Measurements from ENCODE around the gene FAM184A.
A peak's percentile ranks its signal among the peaks of the same experiment; 100 is the strongest.
"Not testable (repeated sequence)": the region's sequence is repeated elsewhere in the genome, so short reads cannot be mapped to it uniquely, and the experiment has no call there.

Gene FAM184A

DNA sequence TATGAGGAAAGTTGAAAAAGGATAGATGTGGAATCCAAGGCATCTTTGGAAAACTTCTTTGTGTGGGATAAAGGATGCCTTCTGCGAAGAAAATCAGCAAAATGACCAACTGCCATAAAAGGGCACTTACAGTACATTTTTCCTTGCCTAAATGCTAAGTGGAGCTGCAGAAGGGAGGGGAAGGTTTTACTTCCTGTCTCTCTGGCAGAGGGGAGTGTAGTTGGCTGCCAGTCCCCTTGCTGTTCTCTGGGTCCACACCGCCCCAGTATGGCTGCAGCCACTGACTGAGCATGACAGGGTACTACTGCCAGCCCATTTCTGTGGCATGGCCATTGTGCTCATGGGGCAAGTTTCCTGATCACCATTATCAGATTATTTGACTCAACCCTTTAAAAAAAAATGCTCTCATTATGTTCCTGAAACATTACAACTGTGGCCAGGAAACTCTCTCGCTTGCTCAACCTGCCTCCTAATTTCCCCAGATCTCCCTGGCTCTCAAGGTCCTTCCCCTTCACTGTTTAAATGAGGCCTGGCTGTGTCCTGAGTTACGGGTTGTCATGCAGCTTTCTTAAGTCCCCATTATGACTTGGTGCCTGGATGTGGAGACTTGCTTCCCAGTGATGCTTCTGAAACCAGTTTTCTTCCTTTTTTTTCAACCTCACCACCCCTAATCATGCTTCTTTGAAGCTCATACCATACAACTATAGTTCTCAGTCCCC is 34.5 kb upstream of the FAM184A start:
- Mint-ChIP-seq H3K4me1 (ENCODE audit: low read depth) (peaks cover 25% of the 10 kb centered on the region), H3K36me3 (ENCODE audit: low read depth) (no peaks in the 10 kb centered on the region), H3K27me3 (peaks cover 2% of the 10 kb centered on the region), H3K9me3 (no peaks in the 10 kb centered on the region), H3K27ac (no peak overlapping the region), H3K4me3 (no peak overlapping the region)
- DNase-seq: no peak

DNA sequence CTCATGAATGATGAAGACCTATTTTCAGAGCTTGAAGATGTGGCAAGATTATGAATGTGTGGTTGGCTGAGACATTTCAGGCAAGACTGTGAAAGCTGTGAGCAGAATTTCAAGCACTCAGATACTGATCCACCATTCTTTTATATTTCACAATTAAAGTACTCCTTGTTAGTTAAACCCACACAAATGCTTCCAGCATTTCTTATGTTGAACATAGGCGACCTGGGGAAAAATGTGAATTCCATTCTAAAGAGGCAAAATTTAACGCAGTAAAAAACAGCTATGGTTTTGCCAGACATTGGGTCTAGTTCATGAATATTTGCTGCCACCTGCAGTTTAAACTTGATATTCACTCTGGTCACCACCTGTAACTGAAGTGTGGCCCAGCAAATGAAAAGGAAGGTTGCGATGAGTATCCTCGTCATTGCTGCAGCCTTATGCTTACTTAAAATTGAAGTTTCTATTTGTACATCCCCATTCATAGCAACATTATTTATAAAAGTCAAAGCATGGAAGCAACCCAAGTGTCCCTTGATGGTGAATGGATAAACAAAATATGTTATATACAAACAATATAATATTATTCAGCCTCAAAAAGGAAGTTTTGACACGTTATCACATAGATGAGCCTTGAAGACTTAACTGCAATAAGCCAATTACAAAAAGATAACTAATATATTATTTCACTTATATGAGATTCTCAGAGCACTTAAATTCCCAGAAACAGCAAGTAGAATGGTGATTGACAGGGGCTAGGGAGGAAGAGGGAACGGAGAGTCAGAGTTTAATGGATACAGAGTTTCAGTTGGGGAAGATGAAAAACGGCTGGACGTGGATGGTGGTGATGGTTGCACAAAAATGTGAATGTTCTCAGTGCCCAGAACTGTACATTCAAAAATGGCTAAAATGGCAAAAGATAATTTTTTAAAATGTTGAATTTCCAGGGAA is 32.4 kb upstream of the FAM184A start:
- no peak overlapping the region for H3K27ac Mint-ChIP-seq
- H3K27me3 Mint-ChIP-seq: peaks cover under 1% of the 10 kb centered on the region
- no peaks in the 10 kb centered on the region for H3K9me3 Mint-ChIP-seq
- H3K4me1 Mint-ChIP-seq (ENCODE audit: low read depth): peaks cover 29% of the 10 kb centered on the region
- H3K4me3 Mint-ChIP-seq: no peak overlapping the region
- DNase-seq: no peak
- no peaks in the 10 kb centered on the region for H3K36me3 Mint-ChIP-seq (ENCODE audit: low read depth)

DNA sequence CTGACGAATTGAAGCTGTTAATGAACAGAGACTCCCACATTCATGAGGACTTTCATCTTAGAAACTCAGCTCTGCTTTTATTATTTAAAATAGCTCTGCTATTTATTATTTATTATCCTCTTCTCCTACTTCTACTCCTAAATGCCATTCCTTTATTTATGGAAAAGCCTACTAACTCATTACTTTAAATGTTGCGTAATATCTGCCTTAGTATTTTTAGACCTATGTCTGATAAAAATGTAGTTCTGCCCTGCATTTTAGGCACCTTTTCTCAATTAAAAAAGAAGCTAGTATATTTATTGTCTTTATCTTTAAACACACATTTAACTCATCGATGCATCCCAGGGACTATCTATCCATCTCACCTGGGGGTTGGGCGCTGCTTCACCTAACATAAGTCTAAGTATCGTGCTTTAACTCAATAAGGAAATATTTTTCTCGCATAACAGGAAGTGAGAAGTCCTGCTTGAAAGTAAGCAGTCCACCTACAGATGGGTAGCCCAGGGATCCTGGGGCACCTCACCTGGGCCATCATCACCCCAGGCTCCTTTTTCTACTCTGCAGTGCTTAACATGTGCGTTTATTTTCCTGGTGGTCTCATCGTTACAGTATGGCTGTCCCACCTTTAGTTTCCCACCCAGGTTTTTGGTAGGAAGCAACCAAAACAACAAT is 31.3 kb upstream of the FAM184A start:
- peaks cover 35% of the 10 kb centered on the region for H3K4me1 Mint-ChIP-seq (ENCODE audit: low read depth)
- no peaks in the 10 kb centered on the region for H3K9me3 Mint-ChIP-seq
- H3K27ac Mint-ChIP-seq: no peak overlapping the region
- DNase-seq: no peak
- no peak overlapping the region for H3K4me3 Mint-ChIP-seq
- no peaks in the 10 kb centered on the region for H3K27me3 Mint-ChIP-seq
- H3K36me3 Mint-ChIP-seq (ENCODE audit: low read depth): no peaks in the 10 kb centered on the region

DNA sequence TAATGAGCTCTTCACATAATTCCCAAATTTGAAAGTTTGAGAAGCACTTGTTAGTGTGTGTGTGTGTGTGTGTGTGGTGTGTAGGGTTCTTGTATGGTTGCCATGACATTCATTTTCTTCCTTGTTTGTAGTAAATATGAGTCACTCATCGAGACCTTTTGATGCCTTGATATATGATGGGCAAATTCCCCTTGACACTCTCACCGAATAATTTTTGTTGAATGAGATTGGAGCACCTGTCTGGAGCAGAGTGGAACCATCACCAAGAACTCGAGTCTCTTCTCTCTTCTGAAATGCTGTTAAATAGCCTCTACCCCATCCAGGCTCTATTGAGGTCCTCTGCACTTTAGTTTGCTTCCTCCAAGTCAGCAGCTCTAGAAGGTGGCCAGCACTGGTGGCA is 29.6 kb upstream of the FAM184A start:
- no peaks in the 10 kb centered on the region for H3K36me3 Mint-ChIP-seq (ENCODE audit: low read depth)
- peaks cover 37% of the 10 kb centered on the region for H3K4me1 Mint-ChIP-seq (ENCODE audit: low read depth)
- peak overlapping the region; percentile 5 for H3K27ac Mint-ChIP-seq
- H3K4me3 Mint-ChIP-seq: no peak overlapping the region
- DNase-seq: no peak
- H3K9me3 Mint-ChIP-seq: no peaks in the 10 kb centered on the region
- H3K27me3 Mint-ChIP-seq: no peaks in the 10 kb centered on the region

DNA sequence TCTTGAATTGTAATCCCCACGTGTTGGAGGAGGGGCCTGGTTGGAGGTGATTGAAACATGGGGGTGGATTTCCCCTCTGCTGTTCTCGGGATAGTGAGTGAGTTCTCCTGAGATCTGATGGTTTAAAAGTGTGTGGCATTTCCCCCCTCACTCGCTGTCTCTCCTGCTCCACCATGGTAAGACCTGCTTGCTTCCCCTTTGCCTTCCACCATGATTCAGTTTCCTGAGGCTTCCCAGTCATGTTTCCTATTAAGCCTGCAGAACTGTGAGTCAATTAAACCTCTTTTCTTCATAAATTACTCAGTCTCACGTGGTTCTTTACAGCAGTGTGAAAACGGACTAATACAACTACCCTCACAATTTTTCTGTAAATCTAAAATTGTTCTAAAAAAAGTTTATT is 26.8 kb upstream of the FAM184A start:
- H3K27ac Mint-ChIP-seq: peak overlapping the region; percentile 39

DNA sequence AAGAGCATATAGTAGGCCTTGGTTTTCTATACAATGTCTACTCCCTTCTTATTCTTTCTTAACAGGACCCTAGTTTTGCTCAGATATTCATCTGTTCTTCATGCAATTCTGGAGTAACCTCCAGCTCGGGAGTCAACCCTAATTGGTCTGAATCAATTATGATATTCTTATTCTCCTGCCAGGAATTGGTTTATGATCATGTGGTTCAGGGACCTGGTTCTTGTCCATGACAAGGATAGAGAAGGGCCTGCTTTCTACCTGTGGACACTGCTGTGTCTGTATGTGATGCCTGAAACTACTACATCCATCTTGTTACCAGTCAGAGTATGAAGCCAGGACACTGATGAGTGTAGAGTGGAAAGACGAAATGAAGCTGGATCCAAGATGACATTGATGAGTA is 24.4 kb upstream of the FAM184A start:
- Mint-ChIP-seq H3K27me3 (no peaks in the 10 kb centered on the region), H3K9me3 (no peaks in the 10 kb centered on the region), H3K36me3 (ENCODE audit: low read depth) (no peaks in the 10 kb centered on the region), H3K27ac (no peak overlapping the region), H3K4me1 (ENCODE audit: low read depth) (peaks cover 18% of the 10 kb centered on the region), H3K4me3 (no peak overlapping the region)
- no peak for DNase-seq

More for the DNA sequence above, 26.8 kb upstream of the FAM184A start:
- no peaks in the 10 kb centered on the region for H3K36me3 Mint-ChIP-seq (ENCODE audit: low read depth)
- peaks cover 31% of the 10 kb centered on the region for H3K4me1 Mint-ChIP-seq (ENCODE audit: low read depth)
- H3K4me3 Mint-ChIP-seq: no peak overlapping the region
- no peaks in the 10 kb centered on the region for H3K9me3 Mint-ChIP-seq
- no peaks in the 10 kb centered on the region for H3K27me3 Mint-ChIP-seq
- no peak for DNase-seq

DNA sequence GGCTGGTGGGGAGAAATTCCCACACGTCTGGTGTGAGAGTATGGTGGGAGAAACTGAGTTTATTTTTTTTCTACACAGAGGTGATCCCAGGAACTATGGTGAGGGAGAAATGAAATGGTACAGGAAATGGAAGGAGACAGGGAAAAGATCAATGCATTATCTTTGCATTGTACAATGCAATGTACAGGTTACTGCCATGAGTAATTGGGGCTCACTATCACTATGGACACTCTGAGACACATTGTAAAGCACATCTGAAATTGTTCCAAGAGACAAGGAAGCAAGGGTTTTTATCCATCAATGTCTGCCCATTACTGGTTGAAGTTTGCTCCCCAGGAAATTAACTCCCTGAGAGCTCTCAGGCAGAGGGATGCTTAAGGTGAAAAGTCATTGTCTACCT is 21.7 kb upstream of the FAM184A start:
- DNase-seq: no peak
- Mint-ChIP-seq H3K27ac (no peak overlapping the region), H3K27me3 (no peaks in the 10 kb centered on the region), H3K4me3 (no peak overlapping the region), H3K4me1 (ENCODE audit: low read depth) (peaks cover 25% of the 10 kb centered on the region), H3K36me3 (ENCODE audit: low read depth) (no peaks in the 10 kb centered on the region), H3K9me3 (no peaks in the 10 kb centered on the region)

DNA sequence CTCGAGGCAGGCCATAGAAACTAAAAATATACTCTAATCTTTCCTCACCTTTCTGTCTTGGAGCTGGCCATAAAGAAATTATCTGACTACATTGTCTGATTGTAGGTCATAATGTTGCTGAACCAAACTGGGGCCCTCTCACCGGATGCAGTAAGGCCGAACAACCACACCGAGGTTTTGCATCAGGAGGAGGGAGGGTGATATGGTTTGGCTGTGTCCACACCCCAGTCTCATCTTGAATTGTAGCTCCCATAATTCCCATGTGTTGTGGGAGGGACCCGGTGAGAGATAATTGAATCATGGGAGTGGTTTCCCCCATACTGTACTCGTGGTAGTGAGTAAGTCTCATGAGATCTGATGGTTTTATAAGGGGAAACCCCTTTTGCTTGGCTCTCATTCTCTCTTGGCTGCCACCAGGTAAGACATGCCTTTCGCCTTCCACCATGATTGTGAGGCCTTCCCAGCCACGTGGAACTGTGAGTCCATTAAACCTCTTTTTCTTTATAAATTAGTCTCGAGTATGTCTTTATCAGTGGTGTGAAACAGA is 19.4 kb upstream of the FAM184A start:
- H3K27me3 Mint-ChIP-seq; DNase-seq; H3K36me3 Mint-ChIP-seq (ENCODE audit: low read depth); H3K4me3 Mint-ChIP-seq; H3K9me3 Mint-ChIP-seq: not testable (repeated sequence)
- Mint-ChIP-seq H3K4me1 (ENCODE audit: low read depth) (peaks cover 19% of the 10 kb centered on the region), H3K27ac (peak overlapping the region; percentile 39)

DNA sequence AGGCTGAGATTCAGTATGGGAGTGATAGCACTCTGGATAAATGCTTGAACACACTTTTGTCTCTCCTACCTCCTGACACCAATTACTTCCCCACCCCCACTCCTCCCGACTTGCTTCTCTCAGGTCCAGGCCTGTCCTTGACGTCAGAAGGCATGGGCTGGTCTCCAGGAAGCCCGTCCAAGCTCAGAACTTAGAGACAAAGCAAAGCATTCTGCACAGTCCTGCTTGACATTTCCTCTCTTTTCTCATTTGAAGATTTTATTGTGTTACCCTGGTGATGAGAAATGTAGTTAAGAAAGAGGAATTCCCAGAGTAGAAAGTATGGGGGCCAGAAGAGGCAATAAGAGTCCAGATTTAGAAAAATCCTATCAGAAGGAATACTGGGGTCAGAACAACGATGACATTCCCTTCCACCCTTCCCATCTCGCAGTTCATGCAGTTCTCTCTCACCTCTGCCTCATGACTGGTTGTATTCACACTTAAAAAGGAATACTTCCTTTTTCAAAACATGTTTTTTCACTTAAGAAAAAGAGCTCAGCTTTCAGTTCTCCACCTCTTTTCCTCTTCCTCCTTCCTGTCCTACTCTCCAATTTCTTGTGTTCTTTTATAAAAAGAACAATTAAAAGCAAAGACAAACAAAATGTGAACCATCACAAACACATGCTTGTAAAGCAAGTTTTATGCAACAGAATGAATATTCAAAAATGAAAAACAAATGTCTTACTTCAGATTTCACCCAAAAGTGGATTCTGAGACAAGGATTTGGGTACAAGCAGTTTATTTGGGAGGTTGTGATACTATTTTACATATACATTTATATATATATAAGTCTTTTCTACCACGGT is 18.5 kb upstream of the FAM184A start:
- H3K9me3 Mint-ChIP-seq: no peaks in the 10 kb centered on the region
- no peak overlapping the region for H3K27ac Mint-ChIP-seq
- no peak overlapping the region for H3K4me3 Mint-ChIP-seq

DNA sequence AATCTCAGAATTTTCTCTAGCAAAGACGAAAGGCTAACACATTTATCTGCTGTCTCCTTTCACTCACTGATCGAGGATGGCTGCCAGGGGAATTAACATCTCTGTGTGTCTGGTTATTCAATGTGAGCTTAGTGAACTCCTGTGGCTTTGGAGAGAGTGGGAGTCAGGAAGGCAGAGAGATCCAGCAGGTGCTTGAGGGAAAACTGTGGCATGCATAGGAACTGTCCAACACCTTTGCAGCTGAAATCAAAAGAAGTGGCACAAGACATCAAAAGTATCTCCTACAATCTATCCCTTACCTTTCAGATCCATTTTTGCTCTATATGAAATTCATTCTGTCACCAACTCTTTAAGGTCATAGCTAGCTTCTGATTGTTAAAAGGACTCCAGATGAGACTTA is 11.8 kb upstream of the FAM184A start:
- DNase-seq: no peak
- Mint-ChIP-seq H3K27me3 (no peaks in the 10 kb centered on the region), H3K4me3 (no peak overlapping the region), H3K27ac (no peak overlapping the region), H3K36me3 (ENCODE audit: low read depth) (no peaks in the 10 kb centered on the region), H3K4me1 (ENCODE audit: low read depth) (no peaks in the 10 kb centered on the region), H3K9me3 (no peaks in the 10 kb centered on the region)

More for the DNA sequence above, 18.5 kb upstream of the FAM184A start:
- no peaks in the 10 kb centered on the region for H3K36me3 Mint-ChIP-seq (ENCODE audit: low read depth)
- H3K4me1 Mint-ChIP-seq (ENCODE audit: low read depth): peaks cover 19% of the 10 kb centered on the region
- H3K27me3 Mint-ChIP-seq: no peaks in the 10 kb centered on the region
- no peak for DNase-seq

DNA sequence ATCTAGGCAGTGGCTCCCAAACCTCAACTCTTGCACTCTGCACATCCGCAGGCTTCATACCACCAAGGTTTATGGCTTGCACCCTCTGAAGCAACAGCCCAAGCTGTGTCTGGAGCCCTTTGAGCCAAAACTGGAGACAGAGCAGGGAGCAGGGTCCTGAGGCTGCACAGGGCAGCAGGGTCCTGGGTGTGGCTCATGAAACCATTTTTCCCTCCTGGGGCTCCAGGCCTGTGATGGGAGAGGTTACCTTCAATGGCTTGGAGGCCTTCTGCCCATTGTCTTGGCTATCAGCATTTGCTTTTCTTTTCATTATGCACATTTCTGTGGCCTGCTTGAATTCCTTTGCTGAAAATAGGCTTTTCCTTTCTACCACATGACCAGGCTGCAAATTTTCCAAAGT is 6.3 kb upstream of the FAM184A start:
- no peak for DNase-seq
- H3K27ac Mint-ChIP-seq: no peak overlapping the region
- peaks cover 3% of the 10 kb centered on the region for H3K36me3 Mint-ChIP-seq (ENCODE audit: low read depth)
- H3K9me3 Mint-ChIP-seq: peaks cover 11% of the 10 kb centered on the region
- H3K4me3 Mint-ChIP-seq: no peak overlapping the region
- peaks cover 3% of the 10 kb centered on the region for H3K4me1 Mint-ChIP-seq (ENCODE audit: low read depth)
- H3K27me3 Mint-ChIP-seq: no peaks in the 10 kb centered on the region

DNA sequence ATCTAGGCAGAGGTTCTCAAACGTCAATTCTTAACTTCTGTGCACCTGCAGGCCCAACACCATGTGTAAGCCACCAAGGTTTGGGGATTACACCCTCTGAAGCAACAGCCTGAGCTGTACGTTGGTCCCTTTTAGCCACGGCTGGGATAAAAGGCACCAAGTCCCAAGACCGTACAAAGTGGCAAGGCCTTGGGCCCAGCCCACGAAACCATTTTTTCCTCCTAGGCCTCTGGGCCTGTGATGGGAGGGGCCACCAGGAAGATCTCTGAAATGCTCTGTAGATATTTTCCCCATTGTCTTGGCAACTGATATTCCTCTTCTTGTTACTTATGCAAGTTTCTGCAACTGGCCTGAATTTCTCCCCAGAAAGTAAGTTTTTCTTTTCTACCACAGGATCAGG is 4.5 kb upstream of the FAM184A start:
- H3K36me3 Mint-ChIP-seq (ENCODE audit: low read depth): peaks cover 6% of the 10 kb centered on the region

DNA sequence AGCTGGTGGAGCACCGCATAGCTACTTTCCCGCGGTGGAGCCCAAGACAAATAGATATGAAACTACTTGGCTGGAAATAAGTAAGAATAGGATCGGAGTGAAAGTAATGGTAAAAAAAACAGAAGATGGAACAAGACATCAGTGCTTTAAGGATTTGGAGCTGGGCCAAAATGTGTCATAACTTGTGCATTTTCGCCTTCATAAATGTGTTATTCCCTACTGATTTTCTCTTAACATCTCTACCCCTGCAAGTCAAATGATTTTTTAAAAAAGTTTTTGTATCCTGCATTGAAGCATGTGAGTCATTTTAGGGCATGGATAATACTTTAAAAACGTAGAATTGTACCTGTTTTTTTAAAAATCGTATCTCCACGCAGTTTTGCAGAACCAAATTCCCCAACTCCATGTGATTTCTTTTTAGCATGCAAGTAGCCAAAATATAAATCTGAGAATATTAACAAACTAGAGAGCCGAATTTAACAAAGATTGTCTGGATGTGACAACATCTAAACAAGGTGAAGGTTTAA is 882 bp upstream of the FAM184A start:
- no peak for DNase-seq
- Mint-ChIP-seq H3K27ac (peak overlapping the region; percentile 93), H3K4me1 (ENCODE audit: low read depth) (peaks cover 46% of the 10 kb centered on the region), H3K9me3 (peaks cover 11% of the 10 kb centered on the region), H3K4me3 (peak overlapping the region; percentile 85), H3K27me3 (no peaks in the 10 kb centered on the region), H3K36me3 (ENCODE audit: low read depth) (peaks cover 11% of the 10 kb centered on the region)

More for the DNA sequence above, 4.5 kb upstream of the FAM184A start:
- H3K9me3 Mint-ChIP-seq: peaks cover 11% of the 10 kb centered on the region
- H3K4me1 Mint-ChIP-seq (ENCODE audit: low read depth): peaks cover 14% of the 10 kb centered on the region
- H3K27ac Mint-ChIP-seq: no peak overlapping the region
- H3K4me3 Mint-ChIP-seq: no peak overlapping the region
- no peak for DNase-seq
- H3K27me3 Mint-ChIP-seq: no peaks in the 10 kb centered on the region
